ENCODE measurements around the gene NEK2. TPM values are rescaled to one million over a fixed set of nuclear protein-coding genes. Genes with fewer than 3 reads are reported as not detected.

The NEK2 gene
- total RNA-seq, 2 experiments from 2014 or later = 32.3 to 38.8 TPM

GRCh38 chr1:211708926-211709325 lies 33.5 kb upstream of the NEK2 start:
- H3K9me3 Mint-ChIP-seq (ENCODE audit: low read depth) = no peaks in the 10 kb centered on the region
- H3K36me3 Mint-ChIP-seq (ENCODE audit: low read depth) = no peaks in the 10 kb centered on the region
- H3K27me3 Mint-ChIP-seq = no peaks in the 10 kb centered on the region
- ATAC-seq (no peak), DNase-seq (no peak)
- H3K27ac Mint-ChIP-seq = no peak overlapping the region
- CTCF ChIA-PET = interaction anchor here (0.9 to 2.4 kb wide), 3 partner anchors 11 to 119 kb away, joined by 3 to 16 read pairs (median 3); no protein-coding TSS in a partner anchor
- intact Hi-C loops (cut with DNase I, micrococcal nuclease) = loop anchor here in 1 of 2 experiments (2.0 kb wide), 1 partner anchor 66 kb away; no protein-coding TSS in a partner anchor
- no peaks in the 10 kb centered on the region for H3K4me1 Mint-ChIP-seq
- no peak overlapping the region for H3K4me3 Mint-ChIP-seq
- POLR2A ChIA-PET = no interaction called here

GRCh38 chr1:211708006-211708405 lies 32.6 kb upstream of the NEK2 start:
- H3K4me1 Mint-ChIP-seq = no peaks in the 10 kb centered on the region
- no peak for DNase-seq
- CTCF ChIA-PET = interaction anchor here (0.6 to 2.4 kb wide), 2 partner anchors 10 to 371 kb away, joined by 4 to 16 read pairs; no protein-coding TSS in a partner anchor
- POLR2A ChIA-PET = no interaction called here
- no peak overlapping the region for H3K27ac Mint-ChIP-seq
- H3K36me3 Mint-ChIP-seq (ENCODE audit: low read depth) = no peaks in the 10 kb centered on the region
- no peaks in the 10 kb centered on the region for H3K27me3 Mint-ChIP-seq
- intact Hi-C loops (cut with DNase I, micrococcal nuclease) = loop anchor here in 1 of 2 experiments (2.0 kb wide), 1 partner anchor 67 kb away; no protein-coding TSS in a partner anchor
- no peaks in the 10 kb centered on the region for H3K9me3 Mint-ChIP-seq (ENCODE audit: low read depth)
- ATAC-seq = no peak
- H3K4me3 Mint-ChIP-seq = no peak overlapping the region

GRCh38 chr1:211705467-211706091 lies 30.2 kb upstream of the NEK2 start:
- intact Hi-C loops (cut with DNase I, micrococcal nuclease) = no loop called here
- no peak overlapping the region for H3K27ac Mint-ChIP-seq
- ChIA-PET CTCF (interaction anchor here (0.6 kb wide), 1 partner anchor 358 kb away, joined by 3 read pairs; no protein-coding TSS in a partner anchor), POLR2A (no interaction called here)
- DNase-seq = no peak
- no peaks in the 10 kb centered on the region for H3K36me3 Mint-ChIP-seq (ENCODE audit: low read depth)
- no peak for ATAC-seq
- no peaks in the 10 kb centered on the region for H3K9me3 Mint-ChIP-seq (ENCODE audit: low read depth)
- H3K27me3 Mint-ChIP-seq = no peaks in the 10 kb centered on the region
- no peaks in the 10 kb centered on the region for H3K4me1 Mint-ChIP-seq
- no peak overlapping the region for H3K4me3 Mint-ChIP-seq

GRCh38 chr1:211704543-211704942 lies 29.1 kb upstream of the NEK2 start:
- Mint-ChIP-seq H3K36me3 (ENCODE audit: low read depth) (no peaks in the 10 kb centered on the region), H3K4me3 (no peak overlapping the region), H3K9me3 (ENCODE audit: low read depth) (no peaks in the 10 kb centered on the region), H3K27ac (no peak overlapping the region), H3K4me1 (no peaks in the 10 kb centered on the region), H3K27me3 (no peaks in the 10 kb centered on the region)
- ATAC-seq (no peak), DNase-seq (no peak)
- ChIA-PET CTCF (interaction anchor here (1.4 kb wide), 1 partner anchor 23 kb away, joined by 5 read pairs; no protein-coding TSS in a partner anchor), POLR2A (no interaction called here)
- intact Hi-C loops (cut with DNase I, micrococcal nuclease) = no loop called here

- Mint-ChIP-seq H3K27ac (no peak overlapping the region), H3K9me3 (ENCODE audit: low read depth) (no peaks in the 10 kb centered on the region), H3K4me3 (no peak overlapping the region), H3K27me3 (no peaks in the 10 kb centered on the region), H3K4me1 (no peaks in the 10 kb centered on the region), H3K36me3 (ENCODE audit: low read depth) (no peaks in the 10 kb centered on the region)
- POLR2A ChIA-PET = no interaction called here
- ATAC-seq = no peak
- DNase-seq = no peak
- CTCF ChIA-PET = interaction anchor here (1.4 kb wide), 1 partner anchor 23 kb away, joined by 5 read pairs; no protein-coding TSS in a partner anchor
- intact Hi-C loops (cut with DNase I, micrococcal nuclease) = no loop called here
Measured at GRCh38 chr1:211703812-211704537, 28.6 kb upstream of the NEK2 start.

- no peaks in the 10 kb centered on the region for H3K36me3 Mint-ChIP-seq (ENCODE audit: low read depth)
- DNase-seq = no peak
- H3K27ac Mint-ChIP-seq = no peak overlapping the region
- intact Hi-C loops (cut with DNase I, micrococcal nuclease) = no loop called here
- H3K4me1 Mint-ChIP-seq = peaks cover 5% of the 10 kb centered on the region
- ATAC-seq = no peak
- POLR2A ChIA-PET = no interaction called here
- H3K27me3 Mint-ChIP-seq = no peaks in the 10 kb centered on the region
- H3K9me3 Mint-ChIP-seq (ENCODE audit: low read depth) = no peaks in the 10 kb centered on the region
- H3K4me3 Mint-ChIP-seq = no peak overlapping the region
- CTCF ChIA-PET = no interaction called here
Measured at GRCh38 chr1:211701733-211702132, 26.3 kb upstream of the NEK2 start.

- Mint-ChIP-seq H3K36me3 (ENCODE audit: low read depth) (no peaks in the 10 kb centered on the region), H3K27me3 (no peaks in the 10 kb centered on the region), H3K4me1 (peaks cover 9% of the 10 kb centered on the region), H3K27ac (no peak overlapping the region), H3K9me3 (ENCODE audit: low read depth) (no peaks in the 10 kb centered on the region), H3K4me3 (no peak overlapping the region)
- ATAC-seq = no peak
- intact Hi-C loops (cut with DNase I, micrococcal nuclease) = loop anchor here (5.0 kb wide), 5 partner anchors 133 to 758 kb away; partner anchors contain the start of genes DTL (in 1 of the 2), INTS7 (in 1 of the 2) and LPGAT1 (in 1 of the 2)
- ChIA-PET CTCF (interaction anchor here (0.6 to 4.1 kb wide), 29 partner anchors 10 to 757 kb away, joined by 3 to 102 read pairs (median 4); partner anchors contain the start of genes DTL and INTS7), POLR2A (no interaction called here)
- no peak for DNase-seq
Measured at GRCh38 chr1:211699059-211699458, 23.6 kb upstream of the NEK2 start.

GRCh38 chr1:211698161-211699026 lies 23.0 kb upstream of the NEK2 start:
- no peaks in the 10 kb centered on the region for H3K9me3 Mint-ChIP-seq (ENCODE audit: low read depth)
- POLR2A ChIA-PET = interaction anchor here (0.7 kb wide), 2 partner anchors 43 to 556 kb away, joined by 3 read pairs; no protein-coding TSS in a partner anchor
- intact Hi-C loops (cut with DNase I, micrococcal nuclease) = loop anchor here (1.0 to 5.0 kb wide), 7 partner anchors 132 to 759 kb away; partner anchors contain the start of genes DTL (in 2 of the 2), INTS7 (in 2 of the 2) and LPGAT1 (in 2 of the 2)

GRCh38 chr1:211697356-211697755 lies 21.9 kb upstream of the NEK2 start:
- Mint-ChIP-seq H3K4me3 (no peak overlapping the region), H3K4me1 (peaks cover 9% of the 10 kb centered on the region), H3K27ac (no peak overlapping the region), H3K36me3 (ENCODE audit: low read depth) (no peaks in the 10 kb centered on the region), H3K27me3 (no peaks in the 10 kb centered on the region), H3K9me3 (ENCODE audit: low read depth) (no peaks in the 10 kb centered on the region)
- CTCF ChIA-PET = interaction anchor here (0.6 to 4.1 kb wide), 18 partner anchors 11 to 759 kb away, joined by 3 to 102 read pairs (median 4); partner anchors contain the start of genes INTS7 and NEK2
- DNase-seq (no peak), ATAC-seq (no peak)
- intact Hi-C loops (cut with DNase I, micrococcal nuclease) = loop anchor here (5.0 kb wide), 5 partner anchors 135 to 760 kb away; partner anchors contain the start of genes DTL (in 1 of the 2), INTS7 (in 1 of the 2) and LPGAT1 (in 1 of the 2)
- POLR2A ChIA-PET = no interaction called here

More at GRCh38 chr1:211698161-211699026, 23.0 kb upstream of the NEK2 start:
- CTCF ChIA-PET = interaction anchor here (0.6 to 4.1 kb wide), 52 partner anchors 9 to 758 kb away, joined by 3 to 102 read pairs (median 4); partner anchors contain the start of genes DTL, INTS7, NEK2 and SLC30A1
- ATAC-seq (peak; percentile 98), DNase-seq (peak; percentile 92)
- Mint-ChIP-seq H3K27ac (no peak overlapping the region), H3K27me3 (no peaks in the 10 kb centered on the region), H3K4me3 (no peak overlapping the region), H3K4me1 (peaks cover 9% of the 10 kb centered on the region), H3K36me3 (ENCODE audit: low read depth) (no peaks in the 10 kb centered on the region)

GRCh38 chr1:211695135-211695816 lies 19.9 kb upstream of the NEK2 start:
- Mint-ChIP-seq H3K9me3 (ENCODE audit: low read depth) (no peaks in the 10 kb centered on the region), H3K4me3 (no peak overlapping the region), H3K27me3 (no peaks in the 10 kb centered on the region), H3K36me3 (ENCODE audit: low read depth) (no peaks in the 10 kb centered on the region), H3K4me1 (peaks cover 9% of the 10 kb centered on the region), H3K27ac (no peak overlapping the region)
- CTCF ChIA-PET = interaction anchor here (0.6 to 1.4 kb wide), 6 partner anchors 11 to 761 kb away, joined by 3 to 7 read pairs (median 4); no protein-coding TSS in a partner anchor
- POLR2A ChIA-PET = no interaction called here
- intact Hi-C loops (cut with DNase I, micrococcal nuclease) = loop anchor here (5.0 kb wide), 5 partner anchors 137 to 762 kb away; partner anchors contain the start of genes DTL (in 1 of the 2), INTS7 (in 1 of the 2) and LPGAT1 (in 1 of the 2)
- ATAC-seq (no peak), DNase-seq (no peak)
